OCI-LY3 (cell line): ENCODE results near the gene STAT3.

Experiments
- H2AFZ ChIP-seq: fragments of 200-600, 300-600 bp; shearing (Covaris generic); 2 replicates; pipeline ENCODE4 v1.6.0; 2014; ENCODE audit warnings: antibody characterized with exemption, low read depth, low read length
- H3K27ac ChIP-seq: fragments of 200-600, 300-600 bp; sonication (generic); 2 replicates; pipeline ENCODE4 v1.5.1; 2014; ENCODE audit warnings: mild to moderate bottlenecking, low read length, moderate library complexity, mixed read lengths
- H3K27me3 ChIP-seq: fragments of 200-600, 300-600 bp; sonication (generic); 2 replicates; pipeline ENCODE4 v1.6.1; 2014; ENCODE audit warnings: low read depth, low read length, mixed read lengths
- H3K36me3 ChIP-seq: fragments of 200-600, 300-600 bp; sonication (generic); replicated peaks from 2 replicates; pipeline ENCODE3; 2014; ENCODE audit warnings: low read depth, low read length, mixed read lengths
- H3K4me1 ChIP-seq: fragments of 300-600, 200-600 bp; sonication (generic); 2 replicates; pipeline ENCODE4 v1.6.1; 2014; ENCODE audit warnings: low read length, mixed read lengths
- H3K4me2 ChIP-seq: fragments of 200-600, 300-600 bp; sonication (generic); 2 replicates; pipeline ENCODE4 v1.6.1; 2014; ENCODE audit warnings: low read length, mixed read lengths
- H3K4me3 ChIP-seq: fragments of 300-600, 200-600 bp; sonication (generic); 2 replicates; pipeline ENCODE4 v1.5.1; 2014; ENCODE audit warnings: antibody characterized with exemption, mild to moderate bottlenecking, low read length, moderate library complexity
- H3K79me2 ChIP-seq: fragments of 300-600, 200-600 bp; shearing (Covaris generic); 2 replicates; pipeline ENCODE4 v1.6.1; 2014; ENCODE audit warnings: mild to moderate bottlenecking, low read length, mixed read lengths
- H3K9ac ChIP-seq: fragments of 300-600, 200-600 bp; shearing (Covaris generic); 2 replicates; pipeline ENCODE4 v1.6.0; 2014; ENCODE audit warnings: mild to moderate bottlenecking, low read length, moderate library complexity
- H3K9me3 ChIP-seq: fragments of 200-600, 300-600 bp; shearing (Covaris generic); 2 replicates; pipeline ENCODE4 v1.6.1; 2014; ENCODE audit warnings: low read length, mixed read lengths; ENCODE audit not compliant: insufficient read depth
- H4K20me1 ChIP-seq: fragments of 200-600, 300-600 bp; sonication (generic); 2 replicates; pipeline ENCODE4 v1.6.1; 2016; ENCODE audit warnings: low read length, mixed read lengths; ENCODE audit not compliant: insufficient read depth
- EZH2phosphoT487 ChIP-seq: fragments of 200-600 bp; shearing (Covaris generic); IDR thresholded peaks from 2 replicates; pipeline ENCODE4 v1.6.1; 2018; ENCODE audit warnings: antibody characterized with exemption, mixed run types, low read depth
- TF ChIP-seq, protein P1 (sequence below): fragments of 200-600, 300-600 bp; sonication (generic); IDR thresholded peaks from 2 replicates; pipeline ENCODE4 v1.5.1; 2014; ENCODE audit warnings: antibody characterized with exemption, low read length, low read depth

STAT3 gene

DNA sequence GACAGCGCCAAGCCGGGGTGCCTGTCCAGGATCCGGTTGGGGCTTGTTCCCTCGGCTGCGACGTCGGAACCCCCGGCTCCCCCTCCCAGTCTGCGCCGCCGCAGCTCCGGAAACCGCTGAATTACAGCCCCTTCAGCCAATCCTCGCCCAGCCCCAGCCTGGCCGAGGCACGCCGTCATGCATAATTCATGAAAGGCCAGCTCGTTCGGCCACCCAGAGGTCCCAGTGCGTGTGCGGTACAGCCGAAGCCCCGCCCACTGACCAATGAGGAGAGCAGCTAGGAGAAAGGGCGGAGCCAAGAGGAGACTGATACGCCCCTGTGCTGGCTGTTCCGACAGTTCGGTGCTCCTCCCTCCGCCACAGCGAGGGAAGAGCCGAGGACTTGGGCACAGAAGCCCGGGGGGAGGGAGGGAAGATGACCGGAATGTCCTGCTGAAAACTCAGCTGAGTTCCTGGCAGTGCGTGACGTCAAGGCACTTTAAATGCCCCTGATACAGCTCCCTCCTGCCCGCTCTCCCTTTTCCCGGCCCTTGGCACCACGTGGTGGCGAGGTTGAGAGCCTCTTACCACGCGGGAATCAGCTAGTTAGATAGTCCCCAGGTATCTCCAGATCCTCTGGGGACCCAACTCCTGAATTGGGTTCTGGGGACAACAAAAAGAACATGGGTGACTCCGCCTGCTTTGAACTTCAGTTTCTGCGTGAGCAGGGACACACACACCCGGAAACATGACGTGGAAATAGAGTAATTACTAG lies at the start of gene STAT3:
Gene STAT3, minus strand, starts transcription at position 62 of the 754 bp plus-strand sequence. CDS start 39,926 bp downstream, outside the sequence.
- TF ChIP-seq EZH2phosphoT487, result no peak
- TF ChIP-seq, protein P1, sequence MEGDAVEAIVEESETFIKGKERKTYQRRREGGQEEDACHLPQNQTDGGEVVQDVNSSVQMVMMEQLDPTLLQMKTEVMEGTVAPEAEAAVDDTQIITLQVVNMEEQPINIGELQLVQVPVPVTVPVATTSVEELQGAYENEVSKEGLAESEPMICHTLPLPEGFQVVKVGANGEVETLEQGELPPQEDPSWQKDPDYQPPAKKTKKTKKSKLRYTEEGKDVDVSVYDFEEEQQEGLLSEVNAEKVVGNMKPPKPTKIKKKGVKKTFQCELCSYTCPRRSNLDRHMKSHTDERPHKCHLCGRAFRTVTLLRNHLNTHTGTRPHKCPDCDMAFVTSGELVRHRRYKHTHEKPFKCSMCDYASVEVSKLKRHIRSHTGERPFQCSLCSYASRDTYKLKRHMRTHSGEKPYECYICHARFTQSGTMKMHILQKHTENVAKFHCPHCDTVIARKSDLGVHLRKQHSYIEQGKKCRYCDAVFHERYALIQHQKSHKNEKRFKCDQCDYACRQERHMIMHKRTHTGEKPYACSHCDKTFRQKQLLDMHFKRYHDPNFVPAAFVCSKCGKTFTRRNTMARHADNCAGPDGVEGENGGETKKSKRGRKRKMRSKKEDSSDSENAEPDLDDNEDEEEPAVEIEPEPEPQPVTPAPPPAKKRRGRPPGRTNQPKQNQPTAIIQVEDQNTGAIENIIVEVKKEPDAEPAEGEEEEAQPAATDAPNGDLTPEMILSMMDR, result 0 out of 2 replicates have a peak, but pooled peaks have one; percentile 12
- Histone ChIP-seq H3K79me2 (peaks cover 63% of the 10 kb centered on the region), H3K27ac (peak within 1 kb of the TSS; percentile 93), H3K4me3 (peak within 1 kb of the TSS; percentile 84), H3K9ac (peak within 1 kb of the TSS; percentile 99), H4K20me1 (peaks cover 38% of the 10 kb centered on the region), H2AFZ (no peak within 1 kb of the TSS), H3K36me3 (peaks cover 33% of the 10 kb centered on the region), H3K4me1 (peaks cover 73% of the 10 kb centered on the region), H3K9me3 (no peaks in the 10 kb centered on the region), H3K27me3 (no peaks in the 10 kb centered on the region), H3K4me2 (peak within 1 kb of the TSS; percentile 83)

DNA sequence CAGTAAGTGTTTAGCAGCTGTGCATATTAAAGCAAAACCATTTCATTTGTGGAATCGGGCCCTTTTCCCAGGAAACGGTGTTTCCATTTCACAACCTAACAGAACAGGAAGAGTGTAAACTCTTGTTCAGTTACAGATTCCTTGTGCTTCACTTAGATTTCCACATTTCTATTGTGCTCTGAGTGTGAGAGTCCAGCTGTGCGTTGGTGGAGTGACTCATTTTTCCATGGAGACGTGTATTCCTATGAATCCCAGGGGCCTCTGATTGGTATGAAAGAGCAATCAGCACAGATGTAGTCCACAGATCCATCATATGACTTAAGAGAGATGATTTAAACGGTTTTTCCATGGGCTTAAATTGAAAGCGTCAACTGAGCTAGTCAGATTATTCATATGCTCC lies 48.1 kb upstream of the STAT3 start:
- H3K36me3 ChIP-seq, result no peaks in the 10 kb centered on the region
- H3K9me3 ChIP-seq, result no peaks in the 10 kb centered on the region
- peaks cover 5% of the 10 kb centered on the region; the same call in 1 of the 2 replicates for H3K4me1 ChIP-seq
- H3K27me3 ChIP-seq, result no peaks in the 10 kb centered on the region
- H3K27ac ChIP-seq, result no peak overlapping the region
- no peak overlapping the region for H3K4me2 ChIP-seq
- no peak overlapping the region for H2AFZ ChIP-seq
- H3K4me3 ChIP-seq, result no peak overlapping the region
- no peak overlapping the region for H3K9ac ChIP-seq
- no peak for TF ChIP-seq EZH2phosphoT487
- TF ChIP-seq, protein P1, result no peak
- H3K79me2 ChIP-seq, result no peaks in the 10 kb centered on the region
- no peaks in the 10 kb centered on the region for H4K20me1 ChIP-seq

DNA sequence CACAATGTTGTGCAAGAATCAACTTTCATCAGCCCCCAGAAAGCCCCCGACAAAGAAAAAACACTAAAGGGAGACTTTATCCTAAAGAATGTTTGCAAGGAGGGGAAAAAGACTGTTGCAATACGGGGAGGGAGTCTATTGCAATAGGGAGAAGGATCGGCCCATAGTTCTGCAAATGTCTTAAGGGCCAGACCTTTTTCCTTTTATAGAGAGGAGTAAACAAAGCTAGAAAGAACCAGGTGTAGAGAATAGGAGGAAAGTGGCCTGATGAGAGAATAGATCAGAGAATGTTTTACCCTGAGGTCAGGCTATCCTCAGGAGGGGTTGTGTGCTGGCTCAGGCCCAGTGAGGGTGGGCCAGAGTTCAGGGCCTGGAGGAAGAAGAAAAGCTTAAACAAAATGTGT lies 43.5 kb upstream of the STAT3 start:
- peaks cover 8% of the 10 kb centered on the region; the same call in 1 of the 2 replicates for H3K27me3 ChIP-seq
- no peak overlapping the region for H2AFZ ChIP-seq
- no peak overlapping the region for H3K27ac ChIP-seq
- H3K4me2 ChIP-seq, result no peak overlapping the region
- H3K9me3 ChIP-seq, result no peaks in the 10 kb centered on the region
- no peaks in the 10 kb centered on the region for H3K79me2 ChIP-seq
- H3K4me3 ChIP-seq, result no peak overlapping the region
- H3K4me1 ChIP-seq, result peaks cover 20% of the 10 kb centered on the region
- H3K9ac ChIP-seq, result no peak overlapping the region
- H4K20me1 ChIP-seq, result no peaks in the 10 kb centered on the region
- TF ChIP-seq, protein P1, result no peak
- TF ChIP-seq EZH2phosphoT487, result no peak
- no peaks in the 10 kb centered on the region for H3K36me3 ChIP-seq

DNA sequence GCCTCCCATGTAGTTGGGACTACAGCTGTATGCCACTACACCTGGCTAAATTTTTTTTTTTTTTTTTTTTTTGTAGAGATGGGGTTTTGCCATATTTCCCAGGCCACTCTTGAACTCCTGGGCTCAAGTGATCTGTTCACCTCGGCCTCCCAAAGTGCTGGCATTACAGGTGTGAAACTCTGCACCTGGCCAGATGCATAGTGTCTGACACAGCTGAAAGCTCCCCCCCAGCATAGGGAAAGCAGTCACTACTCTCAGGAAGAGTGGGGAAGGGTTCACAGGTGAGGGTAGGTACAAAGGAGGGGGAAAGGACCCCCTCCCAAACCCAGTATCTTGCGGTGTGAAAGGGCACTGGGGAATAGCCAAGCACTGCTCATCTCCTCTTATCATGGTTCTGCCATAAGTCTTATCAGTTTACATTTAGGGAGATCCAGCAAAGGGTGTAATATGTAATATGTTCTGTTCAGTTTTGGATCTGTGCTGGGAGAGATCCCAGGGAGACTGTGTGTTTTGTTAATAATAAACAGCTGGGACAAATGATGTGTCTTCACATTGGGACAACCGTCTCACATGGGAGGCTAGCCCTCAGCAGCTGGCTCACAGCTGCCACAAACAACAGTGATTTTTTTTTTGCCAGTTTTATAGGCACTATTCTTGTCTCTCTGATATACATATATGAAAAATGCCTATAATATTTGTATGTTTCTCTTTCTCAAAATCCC lies 41.6 kb upstream of the STAT3 start:
- Histone ChIP-seq H3K79me2 (no peaks in the 10 kb centered on the region), H3K27ac (no peak overlapping the region), H3K27me3 (peaks cover 8% of the 10 kb centered on the region; the same call in 1 of the 2 replicates), H3K4me2 (no peak overlapping the region; the same call in 1 of the 2 replicates), H2AFZ (no peak overlapping the region), H3K9ac (no peak overlapping the region), H4K20me1 (no peaks in the 10 kb centered on the region), H3K4me1 (peaks cover 20% of the 10 kb centered on the region), H3K9me3 (no peaks in the 10 kb centered on the region), H3K36me3 (no peaks in the 10 kb centered on the region), H3K4me3 (no peak overlapping the region)
- TF ChIP-seq, protein P1, result no peak
- TF ChIP-seq EZH2phosphoT487, result no peak
